ENCODE measurements around the gene SEMA6A. TPM values are rescaled to one million over a fixed set of nuclear protein-coding genes. Genes with fewer than 3 reads are reported as not detected.

Gene SEMA6A
- total and polyA plus RNA-seq, 4 donors: 3.4 to 31.6 (median 12.0) TPM

GRCh38 chr5:116442931-116443551 lies 131.6 kb downstream of the SEMA6A start:
- Histone ChIP-seq H3K27ac (ENCODE audit: low read depth in 1 of 2, low read length in 1 of 2) (no peak overlapping the region), H3K4me1 (ENCODE audit: control insufficient read depth in 5 of 5, insufficient read depth in 5 of 5, low read length in 5 of 5) (peaks cover 0 to 8% (median 0%) of the 10 kb centered on the region in 5 donors), H3K4me3 (no peak overlapping the region), H3K36me3 (ENCODE audit: control insufficient read depth in 4 of 4, insufficient read depth in 4 of 4, low read length in 4 of 4) (peaks cover 0 to 15% (median 14%) of the 10 kb centered on the region in 4 donors), H3K9ac (ENCODE audit: insufficient read depth in 1 of 2, low read length in 2 of 2) (no peak overlapping the region), H3K9me3 (ENCODE audit: control insufficient read depth in 4 of 4, insufficient read depth in 3 of 4, low read length in 3 of 4) (peaks cover 0 to 2% (median 0%) of the 10 kb centered on the region in 4 donors), H3K27me3 (ENCODE audit: control insufficient read depth in 3 of 3, insufficient read depth in 3 of 3, low read length in 2 of 3) (no peaks in the 10 kb centered on the region)
- ATAC-seq (ENCODE audit: insufficient read depth, low FRiP score): no peak
- DNase-seq: no peak
- 88 to 90% methylated on average over 3 of the region's 3 CpGs for WGBS, 2 donors
- TF ChIP-seq, protein P1, sequence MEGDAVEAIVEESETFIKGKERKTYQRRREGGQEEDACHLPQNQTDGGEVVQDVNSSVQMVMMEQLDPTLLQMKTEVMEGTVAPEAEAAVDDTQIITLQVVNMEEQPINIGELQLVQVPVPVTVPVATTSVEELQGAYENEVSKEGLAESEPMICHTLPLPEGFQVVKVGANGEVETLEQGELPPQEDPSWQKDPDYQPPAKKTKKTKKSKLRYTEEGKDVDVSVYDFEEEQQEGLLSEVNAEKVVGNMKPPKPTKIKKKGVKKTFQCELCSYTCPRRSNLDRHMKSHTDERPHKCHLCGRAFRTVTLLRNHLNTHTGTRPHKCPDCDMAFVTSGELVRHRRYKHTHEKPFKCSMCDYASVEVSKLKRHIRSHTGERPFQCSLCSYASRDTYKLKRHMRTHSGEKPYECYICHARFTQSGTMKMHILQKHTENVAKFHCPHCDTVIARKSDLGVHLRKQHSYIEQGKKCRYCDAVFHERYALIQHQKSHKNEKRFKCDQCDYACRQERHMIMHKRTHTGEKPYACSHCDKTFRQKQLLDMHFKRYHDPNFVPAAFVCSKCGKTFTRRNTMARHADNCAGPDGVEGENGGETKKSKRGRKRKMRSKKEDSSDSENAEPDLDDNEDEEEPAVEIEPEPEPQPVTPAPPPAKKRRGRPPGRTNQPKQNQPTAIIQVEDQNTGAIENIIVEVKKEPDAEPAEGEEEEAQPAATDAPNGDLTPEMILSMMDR (IDR thresholded peaks at IDR 0.05; ENCODE audit: control extremely low read depth, extremely low read depth): no peak

GRCh38 chr5:116442095-116442534 lies 132.5 kb downstream of the SEMA6A start:
- Histone ChIP-seq H3K9ac (ENCODE audit: insufficient read depth in 1 of 2, low read length in 2 of 2) (no peak overlapping the region), H3K4me3 (no peak overlapping the region), H3K27ac (ENCODE audit: low read depth in 1 of 2, low read length in 1 of 2) (no peak overlapping the region), H3K27me3 (ENCODE audit: control insufficient read depth in 3 of 3, insufficient read depth in 3 of 3, low read length in 2 of 3) (no peaks in the 10 kb centered on the region), H3K9me3 (ENCODE audit: control insufficient read depth in 4 of 4, insufficient read depth in 3 of 4, low read length in 3 of 4) (no peaks in the 10 kb centered on the region), H3K36me3 (ENCODE audit: control insufficient read depth in 4 of 4, insufficient read depth in 4 of 4, low read length in 4 of 4) (peaks cover 0 to 10% (median 8%) of the 10 kb centered on the region in 4 donors), H3K4me1 (ENCODE audit: control insufficient read depth in 5 of 5, insufficient read depth in 5 of 5, low read length in 5 of 5) (peaks cover 0 to 8% (median 0%) of the 10 kb centered on the region in 5 donors)
- ATAC-seq (ENCODE audit: insufficient read depth, low FRiP score) (no peak), DNase-seq (peak; percentile 35 to 60 (median 47))
- TF ChIP-seq, protein P1 (IDR thresholded peaks at IDR 0.05; ENCODE audit: control extremely low read depth, extremely low read depth): no peak
- WGBS, 2 donors: 53 to 69% methylated on average over 3 of the region's 3 CpGs

- H3K4me1 ChIP-seq (ENCODE audit: control insufficient read depth in 5 of 5, insufficient read depth in 5 of 5, low read length in 5 of 5): peaks cover 0 to 8% (median 0%) of the 10 kb centered on the region in 5 donors
- H3K9me3 ChIP-seq (ENCODE audit: control insufficient read depth in 4 of 4, insufficient read depth in 3 of 4, low read length in 3 of 4): no peaks in the 10 kb centered on the region
- H3K9ac ChIP-seq (ENCODE audit: insufficient read depth in 1 of 2, low read length in 2 of 2): no peak overlapping the region
- H3K27ac ChIP-seq (ENCODE audit: low read depth in 1 of 2, low read length in 1 of 2): no peak overlapping the region
- no peak overlapping the region for H3K4me3 ChIP-seq
- no peaks in the 10 kb centered on the region for H3K27me3 ChIP-seq (ENCODE audit: control insufficient read depth in 3 of 3, insufficient read depth in 3 of 3, low read length in 2 of 3)
- DNase-seq: peak in 1 of 3 donors; percentile 33
- WGBS, 2 donors: 85 to 95% methylated on average over 2 of the region's 2 CpGs
- peaks cover 0 to 5% (median 1%) of the 10 kb centered on the region in 4 donors for H3K36me3 ChIP-seq (ENCODE audit: control insufficient read depth in 4 of 4, insufficient read depth in 4 of 4, low read length in 4 of 4)
- TF ChIP-seq, protein P1 (IDR thresholded peaks at IDR 0.05; ENCODE audit: control extremely low read depth, extremely low read depth): no peak
- ATAC-seq (ENCODE audit: insufficient read depth, low FRiP score): no peak
Measured at GRCh38 chr5:116441223-116441622, 133.4 kb downstream of the SEMA6A start.
